Smooth muscle cell (in vitro differentiated cells): ENCODE data around the gene WDR73. TPM values are rescaled to one million over a fixed set of nuclear protein-coding genes. Genes with fewer than 3 reads are reported as not detected.
A peak's percentile ranks its signal among the peaks of the same experiment; 100 is the strongest.

Experiments used
- DNase-seq: peaks from one replicate; lab custom pipeline; 2025; ENCODE audit not compliant: unreplicated experiment; lab: John Stamatoyannopoulos, UW
- H2AFZ ChIP-seq: fragments of 200-600 bp; sonication (generic); 2 replicates; pipeline ENCODE4 v1.6.0; 2016; ENCODE audit warnings: antibody characterized with exemption, low read depth, mild to moderate bottlenecking
- H3F3A ChIP-seq: fragments of 200-600 bp; sonication (generic); 2 replicates; pipeline ENCODE4 v1.6.0; 2017; ENCODE audit warnings: antibody characterized with exemption, low read depth
- H3K27ac ChIP-seq: fragments of 200-600 bp; sonication (generic); 2 replicates; pipeline ENCODE4 v1.5.1; 2016; ENCODE audit warnings: low read depth, mild to moderate bottlenecking
- H3K27me3 ChIP-seq: fragments of 200-600 bp; sonication (generic); 2 replicates; pipeline ENCODE4 v1.6.1; 2016; ENCODE audit warnings: low read depth, mild to moderate bottlenecking
- H3K36me3 ChIP-seq: fragments of 200-600 bp; sonication (generic); 2 replicates; pipeline ENCODE4 v1.5.1; 2016; ENCODE audit warnings: low read depth
- H3K4me1 ChIP-seq: fragments of 200-600 bp; sonication (generic); 2 replicates; pipeline ENCODE4 v1.5.1; 2016; ENCODE audit warnings: low read depth
- H3K4me2 ChIP-seq: fragments of 200-600 bp; sonication (generic); 2 replicates; pipeline ENCODE4 v1.6.0; 2016; ENCODE audit warnings: mild to moderate bottlenecking
- H3K4me3 ChIP-seq: fragments of 200-600 bp; sonication (generic); 2 replicates; pipeline ENCODE4 v1.5.1; 2016; ENCODE audit warnings: mild to moderate bottlenecking
- H3K79me2 ChIP-seq: fragments of 200-600 bp; sonication (generic); 2 replicates; pipeline ENCODE4 v1.6.0; 2016; ENCODE audit warnings: low read depth, mild to moderate bottlenecking
- H3K9ac ChIP-seq: fragments of 200-600 bp; sonication (generic); 2 replicates; pipeline ENCODE4 v1.6.0; 2016; ENCODE audit warnings: low read depth
- H3K9me3 ChIP-seq: fragments of 200-600 bp; sonication (generic); replicated peaks from 2 replicates; pipeline ENCODE4 v1.5.1; 2016; ENCODE audit warnings: low read depth
- H4K20me1 ChIP-seq: fragments of 200-600 bp; sonication (generic); 2 replicates; pipeline ENCODE4 v1.6.0; 2016; ENCODE audit warnings: low read depth
- WGBS: methylation state at CpG from one replicate; pipeline ENCODE4 v1.1.7; 2016; ENCODE audit warnings: low lambda C conversion rate; 5-methylcytosine and 5-hydroxymethylcytosine counted together
- polyA plus RNA-seq: library from polyadenylated mRNA; unstranded; fragments of >200 nt; fragmentation: Nextera tagmentation; extraction: Ambion mirVana; gene quantifications from 2 replicates; pipeline ENCODE4 v1.2.1, GENCODE V29; 2016
- total RNA-seq: library from RNA; depleted of rRNA; stranded (reverse); fragments of >200 nt; gene quantifications from 2 replicates; pipeline ENCODE4 v1.2.3, GENCODE V29; 2014
- TF ChIP-seq, protein P1 (sequence below): fragments of 200-600 bp; sonication (generic); IDR thresholded peaks from 2 replicates; pipeline ENCODE4 v1.5.1; 2017; ENCODE audit warnings: borderline replicate concordance, mild to moderate bottlenecking, antibody characterized with exemption; ENCODE audit not compliant: insufficient read depth, poor library complexity, severe bottlenecking

Gene WDR73
- total and polyA plus RNA-seq, 2 experiments from 2014 or later, result 12.3 to 19.4 TPM

DNA sequence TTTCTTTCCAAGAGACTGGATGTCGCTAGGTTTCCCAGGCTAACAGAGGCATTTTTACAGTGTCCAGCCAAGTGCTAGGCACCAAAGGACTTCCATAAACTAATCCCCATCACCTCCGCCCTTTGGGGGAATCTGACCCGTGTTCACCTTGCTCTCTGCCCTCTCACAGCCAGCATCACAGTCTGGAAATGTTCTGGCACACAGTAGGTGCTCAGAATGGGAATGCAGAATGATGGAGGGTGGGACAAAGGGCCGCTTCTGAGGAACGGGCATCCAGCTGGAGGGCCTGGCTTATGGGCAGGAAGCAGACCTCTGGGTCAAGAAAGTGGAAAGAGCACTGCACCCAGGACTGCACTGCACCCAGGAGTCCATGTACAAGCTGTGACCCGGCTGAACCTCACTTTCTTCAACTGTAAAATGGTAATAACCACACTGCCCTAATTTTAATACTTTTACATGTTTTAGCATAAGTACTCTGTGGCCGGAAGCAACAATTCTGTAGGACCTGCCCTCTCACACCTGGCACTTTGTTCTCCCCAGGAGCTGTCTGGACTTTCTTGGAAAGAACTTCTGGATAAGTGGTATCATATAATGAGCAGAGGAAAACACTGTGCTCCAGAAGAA lies 4.8 kb upstream of the WDR73 start:
- H2AFZ ChIP-seq, result no peak overlapping the region
- H4K20me1 ChIP-seq, result peaks cover 3% of the 10 kb centered on the region
- no peak for DNase-seq
- 56% methylated on average over 7 of the region's 7 CpGs for WGBS
- H3K4me3 ChIP-seq, result peak overlapping the region; percentile 65
- no peaks in the 10 kb centered on the region for H3K36me3 ChIP-seq
- no peaks in the 10 kb centered on the region for H3K9me3 ChIP-seq
- no peak overlapping the region for H3K9ac ChIP-seq
- no peaks in the 10 kb centered on the region for H3K4me1 ChIP-seq
- H3K27me3 ChIP-seq, result no peaks in the 10 kb centered on the region
- peak overlapping the region; percentile 96 for H3K4me2 ChIP-seq
- peak overlapping the region; percentile 56 for H3K27ac ChIP-seq
- H3F3A ChIP-seq, result peaks cover 8% of the 10 kb centered on the region
- TF ChIP-seq, protein P1, sequence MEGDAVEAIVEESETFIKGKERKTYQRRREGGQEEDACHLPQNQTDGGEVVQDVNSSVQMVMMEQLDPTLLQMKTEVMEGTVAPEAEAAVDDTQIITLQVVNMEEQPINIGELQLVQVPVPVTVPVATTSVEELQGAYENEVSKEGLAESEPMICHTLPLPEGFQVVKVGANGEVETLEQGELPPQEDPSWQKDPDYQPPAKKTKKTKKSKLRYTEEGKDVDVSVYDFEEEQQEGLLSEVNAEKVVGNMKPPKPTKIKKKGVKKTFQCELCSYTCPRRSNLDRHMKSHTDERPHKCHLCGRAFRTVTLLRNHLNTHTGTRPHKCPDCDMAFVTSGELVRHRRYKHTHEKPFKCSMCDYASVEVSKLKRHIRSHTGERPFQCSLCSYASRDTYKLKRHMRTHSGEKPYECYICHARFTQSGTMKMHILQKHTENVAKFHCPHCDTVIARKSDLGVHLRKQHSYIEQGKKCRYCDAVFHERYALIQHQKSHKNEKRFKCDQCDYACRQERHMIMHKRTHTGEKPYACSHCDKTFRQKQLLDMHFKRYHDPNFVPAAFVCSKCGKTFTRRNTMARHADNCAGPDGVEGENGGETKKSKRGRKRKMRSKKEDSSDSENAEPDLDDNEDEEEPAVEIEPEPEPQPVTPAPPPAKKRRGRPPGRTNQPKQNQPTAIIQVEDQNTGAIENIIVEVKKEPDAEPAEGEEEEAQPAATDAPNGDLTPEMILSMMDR, result no peak
- no peaks in the 10 kb centered on the region for H3K79me2 ChIP-seq

DNA sequence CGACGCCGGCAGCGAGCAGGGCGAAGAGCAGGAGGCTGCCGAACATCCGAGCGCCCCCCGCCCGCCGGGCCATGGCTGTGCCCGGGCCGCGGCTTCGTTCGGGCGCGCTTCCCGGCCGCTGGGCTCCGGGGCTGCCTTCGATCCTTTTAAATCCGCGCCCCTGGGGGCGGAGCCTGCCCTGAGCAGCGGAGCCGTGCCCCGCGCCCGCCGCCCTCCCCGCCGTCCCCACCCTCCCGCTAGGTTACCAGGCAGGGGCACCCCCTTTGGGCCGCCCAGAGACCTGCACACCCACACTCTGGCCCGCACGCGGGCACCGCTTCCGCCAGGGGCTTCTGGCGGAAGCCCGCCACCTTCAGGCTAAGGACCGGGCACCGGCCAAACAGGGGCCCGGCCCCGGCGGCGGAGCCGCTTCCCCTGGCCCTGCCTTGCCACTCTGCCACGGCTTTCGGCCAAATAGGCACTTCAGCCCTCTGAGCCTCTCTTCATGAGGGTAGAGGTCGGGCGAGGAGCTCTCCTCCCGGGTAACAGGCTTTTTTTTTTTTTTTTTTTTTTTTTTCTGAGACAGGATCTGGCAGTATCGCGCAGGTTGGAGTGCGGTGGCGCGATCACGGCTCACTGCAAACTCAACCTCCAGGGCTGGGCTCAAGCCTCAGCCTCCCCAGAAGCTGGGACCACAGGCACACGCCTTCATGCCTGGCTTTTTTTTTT lies 4.2 kb upstream of the WDR73 start, which contains the start of gene NMB:
NMB (minus strand) TSS at position 120 of the 708 bp plus-strand sequence; CDS start at position 73, 47 bp downstream.
- Histone ChIP-seq H3K9ac (peak within 1 kb of the TSS; percentile 84), H3K36me3 (no peaks in the 10 kb centered on the region), H4K20me1 (peaks cover 3% of the 10 kb centered on the region), H3K9me3 (no peaks in the 10 kb centered on the region), H3K27me3 (no peaks in the 10 kb centered on the region), H3K27ac (peak within 1 kb of the TSS; percentile 56), H3K4me2 (peak within 1 kb of the TSS; percentile 96), H3K4me1 (peaks cover 4% of the 10 kb centered on the region), H3F3A (peaks cover 8% of the 10 kb centered on the region), H2AFZ (peak within 1 kb of the TSS; percentile 59), H3K79me2 (peaks cover 5% of the 10 kb centered on the region), H3K4me3 (peak within 1 kb of the TSS; percentile 65)
- WGBS, result 1% methylated on average over 45 of the region's 61 CpGs
- TF ChIP-seq, protein P1, result peak; percentile 57
- DNase-seq, result peak; percentile 64

DNA sequence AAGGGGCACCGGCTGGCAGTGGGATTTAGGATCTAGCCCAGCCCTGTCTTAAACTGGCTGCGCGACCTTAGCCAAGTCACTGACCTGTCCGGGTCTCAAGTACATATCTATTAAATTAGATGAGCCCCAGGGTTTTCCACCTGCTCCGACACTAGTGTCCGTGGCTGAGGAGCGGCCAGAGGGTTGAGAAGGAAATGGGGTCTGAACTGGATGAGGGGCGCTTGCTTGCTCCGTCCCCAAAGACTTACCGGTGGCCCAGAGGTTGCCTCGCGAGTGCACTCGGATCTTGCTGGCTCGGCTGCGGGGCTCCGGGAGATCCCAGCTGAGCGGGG lies 3.6 kb upstream of the WDR73 start:
- Histone ChIP-seq H3K4me1 (peaks cover 8% of the 10 kb centered on the region), H4K20me1 (peaks cover 3% of the 10 kb centered on the region), H3K79me2 (peaks cover 10% of the 10 kb centered on the region), H2AFZ (peak overlapping the region; percentile 59), H3K27me3 (no peaks in the 10 kb centered on the region), H3K4me3 (peak overlapping the region; percentile 65), H3K4me2 (peak overlapping the region; percentile 96), H3K36me3 (no peaks in the 10 kb centered on the region), H3K27ac (no peak overlapping the region), H3K9ac (peak overlapping the region; percentile 84), H3K9me3 (no peaks in the 10 kb centered on the region), H3F3A (peaks cover 8% of the 10 kb centered on the region)
- 22% methylated on average over 17 of the region's 17 CpGs for WGBS
- TF ChIP-seq, protein P1, result no peak
- no peak for DNase-seq
